Parathyroid adenoma (tissue), 2 donors: ENCODE data around the gene ETV6.

ENCODE experiments used
- H2AFZ ChIP-seq: fragments of 300-600 bp; sonication (generic); one replicate; pipeline ENCODE4 v1.7.0; 2017; ENCODE audit warnings: antibody characterized with exemption, mild to moderate bottlenecking
- H3K27ac ChIP-seq: fragments of 300-600 bp; sonication (generic); one replicate; pipeline ENCODE4 v1.7.0; 2017
- H3K27me3 ChIP-seq: fragments of 300-600 bp; sonication (generic); one replicate; pipeline ENCODE4 v1.7.0; 2017; ENCODE audit warnings: low read length; ENCODE audit not compliant: control insufficient read depth, insufficient read depth
- H3K36me3 ChIP-seq: fragments of 300-600 bp; sonication (generic); one replicate; pipeline ENCODE4 v1.7.0; 2017; ENCODE audit warnings: low read length; ENCODE audit not compliant: control insufficient read depth, insufficient read depth
- H3K4me1 ChIP-seq: fragments of 300-600 bp; sonication (generic); one replicate; pipeline ENCODE4 v1.7.0; 2017; ENCODE audit warnings: control low read depth
- H3K4me2 ChIP-seq: fragments of 300-600 bp; sonication (generic); one replicate; pipeline ENCODE4 v1.7.0; 2017; ENCODE audit warnings: low read length
- H3K4me3 ChIP-seq: fragments of 300-600 bp; sonication (generic); one replicate; pipeline ENCODE4 v1.7.0; 2017; ENCODE audit warnings: low read depth, low read length
- H3K79me2 ChIP-seq: fragments of 300-600 bp; sonication (generic); one replicate; pipeline ENCODE4 v1.7.0; 2017; ENCODE audit warnings: control low read depth
- H3K9ac ChIP-seq: fragments of 300-600 bp; sonication (generic); one replicate; pipeline ENCODE4 v1.7.0; 2017; ENCODE audit warnings: mild to moderate bottlenecking
- H3K9me3 ChIP-seq: fragments of 300-600 bp; sonication (generic); one replicate; pipeline ENCODE4 v1.7.0; 2017; ENCODE audit warnings: low read length; ENCODE audit not compliant: control insufficient read depth
- CTCF ChIP-seq: fragments of 300-600 bp; sonication (generic); IDR thresholded peaks from one replicate; pipeline ENCODE4 v1.7.0; 2017; ENCODE audit warnings: antibody characterized with exemption, mild to moderate bottlenecking
- donor health status: primary hyperparathyroidism.

ETV6 gene

DNA sequence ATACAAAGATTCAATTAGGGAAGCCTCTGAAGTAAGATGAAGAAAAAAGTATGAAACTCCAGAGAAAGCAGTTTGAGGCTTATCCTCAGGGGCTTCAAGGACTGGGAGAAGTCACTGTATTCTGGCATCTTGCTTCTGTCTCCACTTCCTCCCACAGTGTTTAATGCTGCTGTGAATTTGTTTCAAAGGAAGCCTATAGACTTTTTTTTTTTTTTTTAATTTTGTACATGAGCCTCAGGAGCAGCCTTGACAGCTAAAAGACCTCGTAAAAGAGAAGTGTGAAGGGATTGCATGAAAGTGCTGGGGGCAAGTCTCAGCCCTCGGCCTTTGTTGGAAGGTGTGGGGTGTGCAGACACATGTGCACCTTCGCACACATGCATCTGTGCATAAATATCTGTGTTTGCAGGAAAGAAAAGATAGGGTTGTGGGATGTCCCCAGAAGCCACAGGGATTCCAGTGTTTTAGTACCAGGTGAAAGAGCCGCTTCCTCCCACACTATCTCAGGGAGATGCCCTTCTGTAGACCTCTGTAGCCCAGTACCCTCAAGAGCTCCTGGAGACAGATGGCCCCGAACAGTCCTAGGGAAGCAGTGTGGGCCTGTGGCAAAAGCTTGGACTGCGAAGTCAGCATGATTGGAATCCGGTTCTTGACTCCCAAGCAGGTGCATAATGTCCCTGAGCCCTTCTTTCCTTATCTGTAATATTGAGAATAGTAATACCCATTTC lies 227.8 kb downstream of the ETV6 start:
- Histone ChIP-seq H3K27me3 (no peaks in the 10 kb centered on the region), H3K36me3 (no peaks in the 10 kb centered on the region), H3K27ac (no peak overlapping the region), H3K79me2 (peaks cover 10% of the 10 kb centered on the region), H3K9ac (no peak overlapping the region), H3K4me2 (no peak overlapping the region), H3K4me3 (no peak overlapping the region), H2AFZ (no peak overlapping the region), H3K9me3 (no peaks in the 10 kb centered on the region), H3K4me1 (peaks cover 6% of the 10 kb centered on the region)
- no peak for TF ChIP-seq CTCF

GRCh38 chr12:11877869-11878780 lies 228.7 kb downstream of the ETV6 start:
- Histone ChIP-seq H3K4me2 (no peak overlapping the region), H3K4me3 (no peak overlapping the region), H3K27me3 (no peaks in the 10 kb centered on the region), H3K4me1 (peaks cover 6% of the 10 kb centered on the region), H3K9ac (no peak overlapping the region), H3K27ac (peak overlapping the region; percentile 5), H3K36me3 (no peaks in the 10 kb centered on the region), H2AFZ (peak overlapping the region; percentile 0), H3K9me3 (no peaks in the 10 kb centered on the region), H3K79me2 (peaks cover 5% of the 10 kb centered on the region)
- no peak for TF ChIP-seq CTCF

DNA sequence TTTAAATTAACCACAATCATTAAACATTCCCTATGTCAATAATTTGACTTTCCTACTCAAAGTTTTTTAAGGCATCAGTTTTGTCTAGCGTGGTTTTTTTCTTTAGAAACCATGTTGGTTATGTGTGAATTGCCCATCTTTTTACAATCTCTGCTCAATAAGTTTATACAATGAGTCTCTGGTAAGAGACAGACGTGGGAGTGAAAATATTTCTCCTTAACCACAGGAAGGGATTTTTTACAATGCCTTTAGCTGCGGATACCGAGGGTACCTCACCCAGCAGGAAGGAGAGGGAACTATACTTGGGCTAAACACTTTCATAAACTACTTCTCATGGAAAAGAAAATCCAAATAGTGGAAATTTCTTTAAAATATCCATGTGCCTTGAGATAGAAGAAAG lies 229.8 kb downstream of the ETV6 start:
- no peaks in the 10 kb centered on the region for H3K36me3 ChIP-seq
- no peak for TF ChIP-seq CTCF
- peaks cover 4% of the 10 kb centered on the region for H3K79me2 ChIP-seq
- peaks cover 6% of the 10 kb centered on the region for H3K4me1 ChIP-seq
- no peaks in the 10 kb centered on the region for H3K27me3 ChIP-seq
- no peak overlapping the region for H3K27ac ChIP-seq
- no peak overlapping the region for H3K4me3 ChIP-seq
- H3K9ac ChIP-seq, result no peak overlapping the region
- H3K9me3 ChIP-seq, result no peaks in the 10 kb centered on the region
- H2AFZ ChIP-seq, result no peak overlapping the region
- no peak overlapping the region for H3K4me2 ChIP-seq

DNA sequence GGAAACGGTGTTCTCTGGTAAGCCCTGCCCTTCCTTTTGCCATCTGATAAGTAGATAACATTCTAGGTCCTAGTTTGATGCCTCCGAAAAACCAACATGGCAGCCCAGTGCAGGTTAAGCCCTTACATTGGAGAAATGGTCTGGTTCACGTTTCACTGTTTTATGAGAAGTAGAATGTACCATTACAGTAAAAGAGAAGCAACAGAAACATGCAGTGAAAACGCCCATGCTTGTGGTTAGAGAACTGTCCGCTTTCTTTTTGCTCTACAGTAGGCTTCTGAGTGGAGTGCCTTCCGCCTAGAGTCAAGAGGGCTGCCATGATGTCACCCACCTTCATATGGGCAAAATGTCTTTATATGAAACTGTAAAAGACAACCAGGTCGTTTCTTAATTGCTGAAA lies 230.9 kb downstream of the ETV6 start:
- Histone ChIP-seq H3K4me2 (no peak overlapping the region), H3K79me2 (peaks cover 4% of the 10 kb centered on the region), H3K36me3 (no peaks in the 10 kb centered on the region), H3K9me3 (no peaks in the 10 kb centered on the region), H2AFZ (no peak overlapping the region), H3K27me3 (no peaks in the 10 kb centered on the region), H3K9ac (no peak overlapping the region), H3K27ac (no peak overlapping the region), H3K4me1 (peaks cover 6% of the 10 kb centered on the region), H3K4me3 (no peak overlapping the region)
- no peak for TF ChIP-seq CTCF
